Activated T-helper 2 cell treated with anti-CD3 and anti-CD28 coated beads, Interferon-gamma antibody, Interleukin-2, Interleukin-4, amounts not matched to agents 10 μg/mL and 5 μg/mL and 100 μg/mL, durations not matched to agents 14 hours and 24 hours and 36 hours (primary cell): Measurements from ENCODE around the gene GANC. TPM values are rescaled to one million over a fixed set of nuclear protein-coding genes. Genes with fewer than 3 reads are reported as not detected.
A peak's percentile ranks its signal among the peaks of the same experiment; 100 is the strongest.
"Not testable (repeated sequence)": the region's sequence is repeated elsewhere in the genome, so short reads cannot be mapped to it uniquely, and the experiment has no call there.

ENCODE experiments used
- DNase-seq: peaks from one replicate; pipeline ENCODE4 v3.0.0; 2021; ENCODE audit warnings: low spot score
- H3K27ac Mint-ChIP-seq: one replicate; pipeline ENCODE4 v1.8.0; 2021; ENCODE audit warnings: mixed read lengths
- H3K27me3 Mint-ChIP-seq: one replicate; pipeline ENCODE4 v1.8.0; 2021; ENCODE audit warnings: low read depth, mixed read lengths
- H3K36me3 Mint-ChIP-seq: one replicate; pipeline ENCODE4 v1.8.0; 2021; ENCODE audit warnings: low read depth, mixed read lengths
- H3K4me1 Mint-ChIP-seq: one replicate; pipeline ENCODE4 v1.8.0; 2021; ENCODE audit warnings: low read depth, mixed read lengths
- H3K4me3 Mint-ChIP-seq: one replicate; pipeline ENCODE4 v1.8.0; 2021; ENCODE audit warnings: low read depth, mild to moderate bottlenecking, moderate library complexity, mixed read lengths
- H3K9me3 Mint-ChIP-seq: one replicate; pipeline ENCODE4 v1.8.0; 2021; ENCODE audit warnings: mixed read lengths
- intact Hi-C: fragments of 100-400 bp; cut with micrococcal nuclease; formaldehyde crosslinking; loops from one replicate; pipeline ENCODE4 v1.15.1; 2023
- total RNA-seq: library from RNA; stranded (reverse); gene quantifications from 2 replicates; pipeline ENCODE4 v1.2.3, GENCODE V29; 2022

GANC gene
- 19.5 and 22.4 TPM in 2 replicates for total RNA-seq

- Mint-ChIP-seq H3K4me1 (peaks cover 34% of the 10 kb centered on the region), H3K4me3 (peak within 1 kb of the TSS; percentile 98), H3K27ac (peak within 1 kb of the TSS; percentile 100), H3K36me3 (peaks cover 29% of the 10 kb centered on the region), H3K9me3 (no peaks in the 10 kb centered on the region), H3K27me3 (no peaks in the 10 kb centered on the region)
- intact Hi-C loops: loop anchor here (1.0 to 5.0 kb wide), 5 partner anchors 64 to 781 kb away; partner anchors contain the start of genes ITPKA, SNAP23, STARD9 and VPS39
- DNase-seq: peak; percentile 96
These were observed at the start of gene GANC, which contains the start of gene TMEM87A for GRCh38 chr15:42272939-42273899. Gene GANC, plus strand, starts transcription at chr15:42273201. Its CDS starts 1,281 bp downstream, at chr15:42274482. Gene TMEM87A, minus strand, starts transcription at chr15:42273433. Its CDS starts 35 bp downstream, at chr15:42273398.

- H3K27ac Mint-ChIP-seq: no peak overlapping the region
- intact Hi-C loops: no loop called here
- H3K36me3 Mint-ChIP-seq: peaks cover 48% of the 10 kb centered on the region
- H3K9me3 Mint-ChIP-seq: no peaks in the 10 kb centered on the region
- DNase-seq: no peak
- H3K27me3 Mint-ChIP-seq: no peaks in the 10 kb centered on the region
- no peaks in the 10 kb centered on the region for H3K4me1 Mint-ChIP-seq
- no peak overlapping the region for H3K4me3 Mint-ChIP-seq
These were observed 46.4 kb upstream of the GANC start for GRCh38 chr15:42226648-42227047.

- H3K36me3 Mint-ChIP-seq: peaks cover 57% of the 10 kb centered on the region
These were observed 45.0 kb upstream of the GANC start for GRCh38 chr15:42228036-42228435.

GRCh38 chr15:42228981-42229380 is 44.0 kb upstream of the GANC start:
- H3K4me1 Mint-ChIP-seq, H3K9me3 Mint-ChIP-seq, H3K27ac Mint-ChIP-seq, H3K4me3 Mint-ChIP-seq, intact Hi-C loops, DNase-seq, H3K27me3 Mint-ChIP-seq: not testable (repeated sequence)
- peaks cover 59% of the 10 kb centered on the region for H3K36me3 Mint-ChIP-seq

More at GRCh38 chr15:42228036-42228435, 45.0 kb upstream of the GANC start:
- DNase-seq: no peak
- Mint-ChIP-seq H3K4me3 (no peak overlapping the region), H3K27ac (no peak overlapping the region), H3K9me3 (no peaks in the 10 kb centered on the region), H3K4me1 (no peaks in the 10 kb centered on the region), H3K27me3 (no peaks in the 10 kb centered on the region)
- intact Hi-C loops: no loop called here

- Mint-ChIP-seq H3K27me3 (no peaks in the 10 kb centered on the region), H3K27ac (no peak overlapping the region), H3K36me3 (peaks cover 57% of the 10 kb centered on the region), H3K9me3 (no peaks in the 10 kb centered on the region), H3K4me3 (no peak overlapping the region), H3K4me1 (no peaks in the 10 kb centered on the region)
- intact Hi-C loops: no loop called here
- no peak for DNase-seq
These were observed 41.9 kb upstream of the GANC start for GRCh38 chr15:42231088-42231487.

- intact Hi-C loops: no loop called here
- Mint-ChIP-seq H3K27me3 (no peaks in the 10 kb centered on the region), H3K36me3 (peaks cover 61% of the 10 kb centered on the region), H3K9me3 (no peaks in the 10 kb centered on the region), H3K4me1 (no peaks in the 10 kb centered on the region), H3K27ac (no peak overlapping the region), H3K4me3 (no peak overlapping the region)
- no peak for DNase-seq
These were observed 40.4 kb upstream of the GANC start for GRCh38 chr15:42232606-42233005.

- H3K4me3 Mint-ChIP-seq: no peak overlapping the region
- H3K4me1 Mint-ChIP-seq: no peaks in the 10 kb centered on the region
- peaks cover 63% of the 10 kb centered on the region for H3K36me3 Mint-ChIP-seq
- DNase-seq: no peak
- no peaks in the 10 kb centered on the region for H3K9me3 Mint-ChIP-seq
- H3K27me3 Mint-ChIP-seq: no peaks in the 10 kb centered on the region
- no peak overlapping the region for H3K27ac Mint-ChIP-seq
- intact Hi-C loops: no loop called here
These were observed 39.9 kb upstream of the GANC start for GRCh38 chr15:42233107-42233506.

GRCh38 chr15:42239528-42240182 is 33.3 kb upstream of the GANC start:
- DNase-seq: no peak
- no peak overlapping the region for H3K4me3 Mint-ChIP-seq
- H3K9me3 Mint-ChIP-seq: no peaks in the 10 kb centered on the region
- peaks cover 7% of the 10 kb centered on the region for H3K4me1 Mint-ChIP-seq
- H3K36me3 Mint-ChIP-seq: peaks cover 56% of the 10 kb centered on the region
- no peaks in the 10 kb centered on the region for H3K27me3 Mint-ChIP-seq
- no peak overlapping the region for H3K27ac Mint-ChIP-seq
- intact Hi-C loops: no loop called here

GRCh38 chr15:42240823-42241222 is 32.2 kb upstream of the GANC start:
- H3K27ac Mint-ChIP-seq: no peak overlapping the region
- peaks cover 51% of the 10 kb centered on the region for H3K36me3 Mint-ChIP-seq
- no peak overlapping the region for H3K4me3 Mint-ChIP-seq
- no peak for DNase-seq
- peaks cover 10% of the 10 kb centered on the region for H3K4me1 Mint-ChIP-seq
- H3K9me3 Mint-ChIP-seq: no peaks in the 10 kb centered on the region
- intact Hi-C loops: no loop called here
- H3K27me3 Mint-ChIP-seq: no peaks in the 10 kb centered on the region

- Mint-ChIP-seq H3K4me3 (no peak overlapping the region), H3K36me3 (peaks cover 75% of the 10 kb centered on the region), H3K9me3 (peaks cover 38% of the 10 kb centered on the region), H3K4me1 (no peaks in the 10 kb centered on the region), H3K27ac (no peak overlapping the region), H3K27me3 (no peaks in the 10 kb centered on the region)
- intact Hi-C loops: no loop called here
- no peak for DNase-seq
These were observed 19.7 kb upstream of the GANC start for GRCh38 chr15:42253300-42253699.

- Mint-ChIP-seq H3K4me3 (no peak overlapping the region), H3K4me1 (peaks cover 12% of the 10 kb centered on the region), H3K36me3 (peaks cover 71% of the 10 kb centered on the region), H3K27ac (no peak overlapping the region), H3K27me3 (no peaks in the 10 kb centered on the region), H3K9me3 (no peaks in the 10 kb centered on the region)
- intact Hi-C loops: no loop called here
- DNase-seq: no peak
These were observed 8.2 kb upstream of the GANC start for GRCh38 chr15:42264795-42265194.

- H3K4me1 Mint-ChIP-seq: peaks cover 25% of the 10 kb centered on the region
- H3K27me3 Mint-ChIP-seq: no peaks in the 10 kb centered on the region
- intact Hi-C loops: no loop called here
- H3K9me3 Mint-ChIP-seq: no peaks in the 10 kb centered on the region
- no peak overlapping the region for H3K4me3 Mint-ChIP-seq
- no peak overlapping the region for H3K27ac Mint-ChIP-seq
- DNase-seq: no peak
- peaks cover 72% of the 10 kb centered on the region for H3K36me3 Mint-ChIP-seq
These were observed 5.7 kb upstream of the GANC start for GRCh38 chr15:42267286-42267685.

- H3K36me3 Mint-ChIP-seq: peaks cover 42% of the 10 kb centered on the region
- no peak overlapping the region for H3K4me3 Mint-ChIP-seq
- H3K9me3 Mint-ChIP-seq: no peaks in the 10 kb centered on the region
- H3K4me1 Mint-ChIP-seq: peaks cover 32% of the 10 kb centered on the region
- no peak overlapping the region for H3K27ac Mint-ChIP-seq
- intact Hi-C loops: loop anchor here (5.0 kb wide), 2 partner anchors 78 to 778 kb away; partner anchors contain the start of gene ITPKA
- DNase-seq: no peak
- no peaks in the 10 kb centered on the region for H3K27me3 Mint-ChIP-seq
These were observed 2.5 kb upstream of the GANC start for GRCh38 chr15:42270551-42270950.
